ENCODE data around the gene ATP6V1E1. TPM values are rescaled to one million over a fixed set of nuclear protein-coding genes. Genes with fewer than 3 reads are reported as not detected.

Gene ATP6V1E1
- total RNA-seq, 2 experiments from 2014 or later: 68.1 to 68.2 TPM

DNA sequence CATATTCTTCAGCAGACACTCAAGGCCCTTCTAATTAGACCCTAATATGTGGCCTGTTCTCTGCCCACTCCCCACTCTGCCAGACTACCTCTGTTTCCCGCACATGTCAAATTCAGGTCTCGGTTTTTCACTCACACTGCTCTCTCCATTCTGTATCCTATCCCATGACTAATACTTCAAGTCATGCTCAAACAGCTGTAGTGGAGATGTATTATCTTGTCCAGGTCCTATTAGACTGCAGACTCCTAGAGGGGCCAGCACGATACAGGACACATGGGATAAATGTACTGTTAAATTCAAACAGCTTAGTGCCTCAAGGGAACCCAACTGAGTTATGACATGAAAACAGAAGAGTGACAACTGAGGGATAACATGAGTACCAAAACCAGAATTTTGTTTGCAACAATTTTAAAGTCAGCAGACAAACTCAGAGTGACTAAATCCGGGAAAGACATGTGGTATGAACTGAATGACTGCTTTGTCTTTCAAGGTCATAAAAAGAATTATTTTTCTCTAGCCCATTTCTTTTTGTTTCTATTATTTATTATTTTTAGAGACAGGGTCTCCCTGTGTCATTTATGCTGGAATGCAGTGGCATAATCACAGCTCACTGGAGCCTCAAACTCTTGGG lies 20.5 kb downstream of the ATP6V1E1 start:
- Mint-ChIP-seq H3K27me3 (no peaks in the 10 kb centered on the region), H3K9me3 (no peaks in the 10 kb centered on the region), H3K4me1 (ENCODE audit: low read depth) (peaks cover 2% of the 10 kb centered on the region), H3K36me3 (ENCODE audit: low read depth) (peaks cover 18% of the 10 kb centered on the region), H3K27ac (no peak overlapping the region), H3K4me3 (no peak overlapping the region)
- ATAC-seq (no peak), DNase-seq (no peak)
- intact Hi-C loops (cut with micrococcal nuclease): no loop called here
- TF ChIP-seq, protein P1, sequence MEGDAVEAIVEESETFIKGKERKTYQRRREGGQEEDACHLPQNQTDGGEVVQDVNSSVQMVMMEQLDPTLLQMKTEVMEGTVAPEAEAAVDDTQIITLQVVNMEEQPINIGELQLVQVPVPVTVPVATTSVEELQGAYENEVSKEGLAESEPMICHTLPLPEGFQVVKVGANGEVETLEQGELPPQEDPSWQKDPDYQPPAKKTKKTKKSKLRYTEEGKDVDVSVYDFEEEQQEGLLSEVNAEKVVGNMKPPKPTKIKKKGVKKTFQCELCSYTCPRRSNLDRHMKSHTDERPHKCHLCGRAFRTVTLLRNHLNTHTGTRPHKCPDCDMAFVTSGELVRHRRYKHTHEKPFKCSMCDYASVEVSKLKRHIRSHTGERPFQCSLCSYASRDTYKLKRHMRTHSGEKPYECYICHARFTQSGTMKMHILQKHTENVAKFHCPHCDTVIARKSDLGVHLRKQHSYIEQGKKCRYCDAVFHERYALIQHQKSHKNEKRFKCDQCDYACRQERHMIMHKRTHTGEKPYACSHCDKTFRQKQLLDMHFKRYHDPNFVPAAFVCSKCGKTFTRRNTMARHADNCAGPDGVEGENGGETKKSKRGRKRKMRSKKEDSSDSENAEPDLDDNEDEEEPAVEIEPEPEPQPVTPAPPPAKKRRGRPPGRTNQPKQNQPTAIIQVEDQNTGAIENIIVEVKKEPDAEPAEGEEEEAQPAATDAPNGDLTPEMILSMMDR (IDR thresholded peaks at IDR 0.05): no peak
- ChIA-PET POLR2A (interaction anchor here (1.9 kb wide), 1 partner anchor 13 kb away, joined by 5 read pairs; no protein-coding TSS in a partner anchor), CTCF (no interaction called here)

DNA sequence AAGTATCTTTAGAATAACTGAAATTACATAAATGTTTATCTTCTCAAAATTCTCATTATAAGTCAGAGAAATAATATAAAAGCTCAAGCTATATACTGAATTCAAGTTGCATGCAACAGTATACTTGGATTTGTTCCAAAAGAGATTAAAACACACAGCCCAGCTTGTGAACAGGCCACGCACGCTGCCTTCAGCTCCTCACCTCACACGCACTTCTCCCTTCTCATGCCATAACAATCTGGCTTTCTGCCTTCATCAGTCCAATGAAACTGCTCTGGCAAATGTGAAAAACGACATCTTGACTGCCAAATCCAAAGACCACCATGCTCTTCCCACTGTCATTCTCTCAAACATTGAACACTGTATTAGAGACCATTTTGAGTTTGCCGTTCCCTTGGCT lies 22.1 kb downstream of the ATP6V1E1 start:
- ChIA-PET POLR2A (no interaction called here), CTCF (interaction anchor here (0.8 kb wide), 1 partner anchor 9 kb away, joined by 4 read pairs; no protein-coding TSS in a partner anchor)
- TF ChIP-seq, protein P1 (IDR thresholded peaks at IDR 0.05): no peak
- intact Hi-C loops (cut with micrococcal nuclease): no loop called here
- Mint-ChIP-seq H3K4me1 (ENCODE audit: low read depth) (peaks cover 2% of the 10 kb centered on the region), H3K4me3 (no peak overlapping the region), H3K9me3 (no peaks in the 10 kb centered on the region), H3K36me3 (ENCODE audit: low read depth) (peaks cover 9% of the 10 kb centered on the region), H3K27me3 (no peaks in the 10 kb centered on the region), H3K27ac (no peak overlapping the region)
- ATAC-seq (no peak), DNase-seq (no peak)

DNA sequence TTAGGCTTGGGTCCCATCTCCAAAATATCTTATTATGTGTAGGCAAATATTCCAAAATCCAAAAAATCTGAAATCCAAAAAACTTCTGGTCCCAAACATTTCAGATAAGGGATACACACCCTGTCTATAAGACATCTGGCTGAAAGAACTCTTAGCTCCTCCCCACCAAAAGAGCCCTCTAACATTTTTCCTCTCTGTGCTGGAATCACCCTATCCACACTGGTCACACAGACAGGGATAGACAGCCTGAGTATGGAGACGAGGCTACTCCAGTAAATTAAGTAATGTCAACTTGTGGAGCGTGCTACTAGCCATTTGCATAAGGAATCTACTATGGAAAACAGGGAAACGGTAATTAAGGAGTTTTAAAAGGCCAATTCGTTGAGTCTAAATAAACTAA lies 24.9 kb downstream of the ATP6V1E1 start:
- peak overlapping the region; percentile 50 for H3K27ac Mint-ChIP-seq
- TF ChIP-seq, protein P1 (IDR thresholded peaks at IDR 0.05): no peak
- intact Hi-C loops (cut with micrococcal nuclease): no loop called here
- H3K9me3 Mint-ChIP-seq: no peaks in the 10 kb centered on the region
- peaks cover 8% of the 10 kb centered on the region for H3K36me3 Mint-ChIP-seq (ENCODE audit: low read depth)
- ATAC-seq (no peak), DNase-seq (no peak)
- no peaks in the 10 kb centered on the region for H3K27me3 Mint-ChIP-seq
- no peak overlapping the region for H3K4me3 Mint-ChIP-seq
- CTCF ChIA-PET: no interaction called here
- peaks cover 2% of the 10 kb centered on the region for H3K4me1 Mint-ChIP-seq (ENCODE audit: low read depth)
- POLR2A ChIA-PET: no interaction called here

DNA sequence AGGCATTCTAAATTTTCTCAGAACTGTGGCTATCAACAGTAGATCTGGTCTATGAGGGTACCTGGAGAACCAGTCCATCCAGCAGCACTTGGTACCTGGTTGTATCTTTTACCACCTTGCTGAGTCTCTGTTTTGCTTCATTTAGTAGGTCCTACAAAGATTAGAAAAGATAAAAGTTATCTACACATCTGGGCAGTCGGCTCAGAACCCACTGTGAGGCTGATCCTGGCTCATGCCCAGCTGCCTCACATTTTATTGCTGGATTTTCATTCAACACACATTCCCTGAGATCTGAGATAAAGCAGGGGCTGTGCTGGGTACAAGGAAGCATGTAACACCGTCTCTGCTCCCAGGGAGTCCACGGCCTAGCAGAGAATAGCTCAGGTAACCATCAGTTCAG lies 27.5 kb downstream of the ATP6V1E1 start:
- Mint-ChIP-seq H3K9me3 (no peaks in the 10 kb centered on the region), H3K27me3 (no peaks in the 10 kb centered on the region), H3K4me3 (no peak overlapping the region), H3K27ac (peak overlapping the region; percentile 17), H3K36me3 (ENCODE audit: low read depth) (peaks cover 24% of the 10 kb centered on the region), H3K4me1 (ENCODE audit: low read depth) (peaks cover 2% of the 10 kb centered on the region)
- intact Hi-C loops (cut with micrococcal nuclease): no loop called here
- ATAC-seq (no peak), DNase-seq (no peak)
- ChIA-PET CTCF (interaction anchor here (0.9 kb wide), 1 partner anchor 229 kb away, joined by 3 read pairs; no protein-coding TSS in a partner anchor), POLR2A (no interaction called here)
- TF ChIP-seq, protein P1 (IDR thresholded peaks at IDR 0.05): no peak

DNA sequence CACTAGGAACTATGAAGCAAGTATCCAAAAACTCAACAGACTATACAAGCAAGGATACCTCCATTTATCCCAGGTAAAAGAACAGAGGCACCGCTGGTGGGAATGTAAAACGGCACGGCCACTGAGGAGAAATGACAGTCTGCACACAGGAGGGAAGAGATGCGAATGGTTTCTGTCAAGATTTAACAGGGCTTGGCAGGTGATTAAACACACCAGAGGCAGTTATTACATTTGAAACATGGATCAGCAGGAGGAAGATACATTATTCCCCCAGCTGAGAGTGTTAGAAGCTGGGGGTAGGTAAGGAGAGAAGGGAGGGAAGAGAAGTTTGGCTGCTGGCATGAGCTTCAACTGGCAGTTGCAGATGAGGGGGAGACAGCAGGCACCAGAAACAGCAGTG lies 30.2 kb downstream of the ATP6V1E1 start:
- peaks cover 35% of the 10 kb centered on the region for H3K36me3 Mint-ChIP-seq (ENCODE audit: low read depth)
- ATAC-seq: no peak
- intact Hi-C loops (cut with micrococcal nuclease): no loop called here

More for the DNA sequence above, 30.2 kb downstream of the ATP6V1E1 start:
- POLR2A ChIA-PET: no interaction called here
- CTCF ChIA-PET: no interaction called here
- no peaks in the 10 kb centered on the region for H3K9me3 Mint-ChIP-seq
- peak overlapping the region; percentile 10 for H3K27ac Mint-ChIP-seq
- H3K4me3 Mint-ChIP-seq: no peak overlapping the region
- DNase-seq: no peak
- H3K4me1 Mint-ChIP-seq (ENCODE audit: low read depth): no peaks in the 10 kb centered on the region
- no peaks in the 10 kb centered on the region for H3K27me3 Mint-ChIP-seq
- TF ChIP-seq, protein P1 (IDR thresholded peaks at IDR 0.05): no peak
